Retinal pigment epithelial cell (primary cell): ENCODE results near the gene PNRC2.
"Not testable (repeated sequence)": the region's sequence is repeated elsewhere in the genome, so short reads cannot be mapped to it uniquely, and the experiment has no call there.

Source experiments
- DNase-seq: peaks from one replicate; pipeline ENCODE4 v3.0.0-alpha.2; 2010; ENCODE audit warnings: low read depth
- H3K4me3 ChIP-seq: 2 replicates; pipeline ENCODE4 v1.5.1; 2011; ENCODE audit warnings: mild to moderate bottlenecking, low read length, control low read depth, moderate library complexity
- TF ChIP-seq, protein P1 (sequence below): conservative IDR thresholded peaks from 2 replicates; pipeline ENCODE4 v1.5.1; 2011; ENCODE audit warnings: low read depth, low read length, control low read depth, inconsistent platforms

Gene PNRC2

DNA sequence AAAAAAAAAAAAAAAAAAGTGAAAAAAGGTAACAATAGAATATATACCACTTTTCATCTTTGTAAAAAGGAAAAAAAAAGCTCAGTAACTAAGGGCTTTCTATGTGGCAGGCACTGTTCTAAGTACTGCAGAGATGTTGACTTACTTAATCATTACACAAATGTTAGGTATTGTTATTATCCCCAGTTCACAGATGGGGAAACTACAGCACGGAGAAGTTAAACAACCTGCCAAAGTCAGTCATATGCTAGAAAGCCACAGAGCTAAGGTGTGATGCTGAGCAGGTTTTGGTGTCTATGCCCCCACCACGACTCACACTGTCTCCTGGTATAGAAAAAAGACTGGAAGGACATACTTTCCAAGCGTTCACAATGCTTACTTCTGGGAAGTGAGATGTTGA, 6.6 kb upstream of the PNRC2 start:
- TF ChIP-seq, protein P1, sequence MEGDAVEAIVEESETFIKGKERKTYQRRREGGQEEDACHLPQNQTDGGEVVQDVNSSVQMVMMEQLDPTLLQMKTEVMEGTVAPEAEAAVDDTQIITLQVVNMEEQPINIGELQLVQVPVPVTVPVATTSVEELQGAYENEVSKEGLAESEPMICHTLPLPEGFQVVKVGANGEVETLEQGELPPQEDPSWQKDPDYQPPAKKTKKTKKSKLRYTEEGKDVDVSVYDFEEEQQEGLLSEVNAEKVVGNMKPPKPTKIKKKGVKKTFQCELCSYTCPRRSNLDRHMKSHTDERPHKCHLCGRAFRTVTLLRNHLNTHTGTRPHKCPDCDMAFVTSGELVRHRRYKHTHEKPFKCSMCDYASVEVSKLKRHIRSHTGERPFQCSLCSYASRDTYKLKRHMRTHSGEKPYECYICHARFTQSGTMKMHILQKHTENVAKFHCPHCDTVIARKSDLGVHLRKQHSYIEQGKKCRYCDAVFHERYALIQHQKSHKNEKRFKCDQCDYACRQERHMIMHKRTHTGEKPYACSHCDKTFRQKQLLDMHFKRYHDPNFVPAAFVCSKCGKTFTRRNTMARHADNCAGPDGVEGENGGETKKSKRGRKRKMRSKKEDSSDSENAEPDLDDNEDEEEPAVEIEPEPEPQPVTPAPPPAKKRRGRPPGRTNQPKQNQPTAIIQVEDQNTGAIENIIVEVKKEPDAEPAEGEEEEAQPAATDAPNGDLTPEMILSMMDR: no peak
- H3K4me3 ChIP-seq: no peak overlapping the region
- no peak for DNase-seq

DNA sequence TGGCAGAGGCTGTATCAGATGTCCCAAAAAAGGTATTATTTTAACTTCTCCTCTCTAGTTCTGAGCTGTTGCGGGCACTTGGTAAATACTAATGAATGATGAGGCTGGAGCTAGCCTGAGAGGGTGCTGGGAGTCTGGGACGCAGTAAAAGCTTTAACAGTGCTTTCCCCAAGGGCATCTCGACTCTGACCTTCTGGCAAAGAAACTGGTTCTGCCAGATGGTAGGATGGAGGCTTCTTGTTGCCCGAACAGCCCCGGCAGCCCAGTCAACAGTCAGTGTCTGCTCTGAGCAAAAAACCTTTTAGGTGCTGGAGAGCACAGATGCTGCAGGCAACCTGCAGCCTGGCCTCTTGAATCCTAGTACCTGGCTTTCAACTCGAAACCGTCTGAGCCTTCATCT, 2.5 kb upstream of the PNRC2 start:
- H3K4me3 ChIP-seq: no peak overlapping the region
- DNase-seq: no peak
- TF ChIP-seq, protein P1: no peak

DNA sequence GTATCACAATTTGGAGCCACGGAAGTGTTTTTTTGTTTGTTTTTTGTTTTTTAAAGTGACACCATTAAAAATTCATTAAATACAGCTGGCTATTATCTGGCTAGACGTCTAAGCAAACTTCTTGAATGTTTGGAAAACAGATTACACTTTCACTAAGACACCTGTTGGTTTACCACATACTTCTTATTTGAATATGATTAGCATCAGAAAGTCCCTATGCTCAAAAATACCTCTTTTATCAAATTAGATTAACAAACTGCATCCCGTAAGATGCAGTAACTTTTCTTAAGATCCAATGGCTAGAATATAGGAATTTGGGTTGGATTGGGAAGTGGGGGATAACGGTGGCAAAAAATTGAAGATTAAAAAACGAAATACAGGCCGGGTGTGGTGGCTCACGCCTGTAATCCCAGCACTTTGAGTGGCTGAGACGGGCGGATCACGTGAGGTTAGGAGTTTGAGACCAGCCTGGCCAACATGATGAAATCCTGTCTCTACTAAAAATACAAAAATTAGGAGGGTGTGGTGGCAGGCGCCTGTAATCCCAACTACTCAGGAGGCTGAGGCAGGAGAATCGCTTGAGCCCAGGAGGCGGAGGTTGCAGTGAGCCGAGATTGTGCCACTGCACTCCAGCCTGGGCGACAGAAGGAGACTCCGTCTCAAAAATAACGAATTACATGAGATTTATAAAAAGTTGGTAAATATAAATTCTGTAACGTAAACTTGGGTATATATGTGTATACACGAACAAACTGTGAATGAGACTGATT, 1.4 kb upstream of the PNRC2 start:
- DNase-seq: not testable (repeated sequence)
- H3K4me3 ChIP-seq: peak overlapping the region; percentile 72

DNA sequence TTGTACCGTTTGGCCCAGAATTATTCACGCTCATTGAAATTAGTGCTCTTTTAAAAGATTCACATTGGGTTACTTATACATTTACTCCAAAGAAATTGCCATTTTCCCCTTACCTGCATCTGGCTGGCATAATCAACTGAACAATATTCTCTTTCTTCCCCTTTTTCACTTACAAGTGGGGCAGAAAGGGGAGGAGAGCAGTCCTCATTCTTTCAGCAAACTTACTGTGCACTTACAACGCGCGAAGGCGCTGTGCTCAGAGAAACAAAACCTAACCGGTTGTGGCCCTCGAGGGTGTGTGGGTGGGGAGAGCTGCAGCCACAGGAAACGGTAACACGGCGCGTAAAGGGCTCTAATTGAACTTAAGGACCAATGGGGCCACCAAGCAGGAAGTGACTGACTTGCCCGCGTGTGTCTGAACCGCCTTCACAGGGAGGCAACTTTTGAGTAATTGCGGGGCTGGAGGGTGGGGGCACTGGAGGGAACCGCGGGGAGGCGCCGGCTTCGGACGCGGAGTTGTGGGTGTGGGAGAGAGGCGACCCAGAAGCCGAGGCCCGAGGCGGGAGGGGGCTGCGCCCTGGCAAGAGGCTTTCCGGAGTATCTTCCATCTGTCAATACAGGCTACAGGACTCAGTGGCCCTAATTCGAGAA, 693 bp upstream of the PNRC2 start:
- H3K4me3 ChIP-seq: peak overlapping the region; percentile 72
- peak; percentile 86 for DNase-seq
- TF ChIP-seq, protein P1: peak; percentile 50

DNA sequence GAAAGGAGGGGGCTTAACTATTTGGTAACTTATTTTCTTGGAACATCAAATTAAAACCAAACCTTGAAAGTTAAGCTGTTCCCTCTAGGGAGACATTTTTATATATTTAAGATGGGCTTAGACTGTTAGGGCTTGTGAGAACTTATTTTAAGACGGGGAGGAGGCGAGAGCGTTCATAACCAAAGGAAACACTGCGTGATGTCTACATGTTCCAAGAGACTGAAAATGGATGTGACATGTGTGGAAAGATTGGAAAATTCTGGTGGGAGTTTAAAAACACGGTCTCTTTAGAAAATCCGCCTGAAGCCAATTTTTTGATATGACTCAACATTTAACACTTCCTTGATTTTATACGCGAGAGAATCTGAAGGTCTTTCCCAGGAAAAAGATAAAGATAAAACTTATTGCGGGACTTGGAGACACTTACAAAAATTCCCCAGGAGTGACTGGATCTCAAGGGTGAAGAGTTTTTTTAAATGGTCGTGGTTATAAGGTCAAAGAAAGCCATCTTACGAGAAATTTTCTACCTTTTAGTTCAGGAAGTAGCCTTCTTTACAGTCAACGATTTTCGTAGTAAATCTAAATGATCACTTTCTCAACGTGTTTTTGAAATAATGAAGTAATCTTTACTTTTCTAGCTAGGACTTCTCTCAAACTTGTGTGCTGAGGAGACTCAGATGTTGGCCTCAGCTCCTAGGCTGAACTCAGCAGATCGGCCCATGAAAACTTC, 828 bp downstream of the PNRC2 start:
- TF ChIP-seq, protein P1: no peak
- H3K4me3 ChIP-seq: peak overlapping the region; percentile 72
- no peak for DNase-seq

DNA sequence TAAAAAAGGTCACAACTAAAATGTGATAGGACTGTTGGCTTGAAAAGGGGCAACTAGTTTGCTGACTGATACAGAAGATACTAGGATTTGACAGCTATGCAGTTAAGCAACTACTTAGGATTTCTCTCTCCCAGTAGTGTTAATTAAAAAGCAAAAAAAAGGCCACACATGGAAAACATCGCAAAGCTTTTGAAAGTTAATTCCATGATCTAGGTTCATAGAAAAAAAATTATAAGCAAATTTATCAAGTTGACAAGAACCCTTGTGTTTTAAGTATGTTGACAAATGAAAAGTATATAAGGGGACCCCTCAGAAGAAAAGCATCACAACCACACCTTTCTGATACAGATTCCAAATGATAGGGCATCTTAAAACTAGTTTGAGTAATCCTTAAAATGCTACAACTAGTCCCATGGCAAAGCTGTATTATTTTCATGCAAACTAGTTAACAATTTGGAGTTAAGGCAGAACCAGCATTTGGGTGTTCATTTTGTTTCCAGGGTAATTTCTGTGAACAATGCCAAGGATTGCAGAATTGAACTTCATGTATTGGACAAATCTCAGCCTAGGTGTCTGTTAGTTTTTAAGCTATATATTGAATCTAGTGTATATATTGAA, 4.1 kb downstream of the PNRC2 start:
- no peak overlapping the region for H3K4me3 ChIP-seq
- no peak for DNase-seq
- TF ChIP-seq, protein P1: no peak

DNA sequence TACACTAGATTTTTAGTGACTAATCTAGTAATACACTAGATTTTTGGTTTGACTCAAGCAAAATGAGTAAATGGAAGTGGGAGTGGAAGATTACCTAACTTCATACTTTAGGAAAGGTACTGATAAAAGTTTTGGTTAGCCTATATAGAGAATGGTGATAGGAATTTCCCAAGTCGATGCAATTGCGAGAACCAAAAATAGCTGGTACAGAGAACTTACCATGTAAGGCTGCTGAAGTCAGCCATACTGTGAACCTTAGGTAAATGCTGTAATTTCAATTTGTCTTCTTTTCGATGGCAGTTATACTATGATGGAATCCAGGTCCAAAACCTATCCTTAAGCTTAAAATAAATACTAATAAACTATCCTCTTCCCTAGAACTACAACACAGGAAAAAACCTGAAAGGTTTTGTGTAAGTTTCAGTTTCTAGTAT, 4.6 kb downstream of the PNRC2 start:
- H3K4me3 ChIP-seq: no peak overlapping the region
- TF ChIP-seq, protein P1: no peak
- DNase-seq: no peak
